ENCODE measurements around the gene LFNG.

GRCh38 chr7:2529161-2530070, 9.8 kb downstream of the LFNG start:
- TF ChIP-seq CTCF (IDR thresholded peaks at IDR 0.05) (no peak), POLR2A (IDR thresholded peaks at IDR 0.05) (no peak)
